HG02884 (cell line): ENCODE measurements around the gene DENND4B.

Experiments
- ATAC-seq: cut with Tn5 transposase; IDR thresholded peaks from one replicate; pipeline ENCODE4 v1.9.1; 2021; ENCODE audit warnings: mild to moderate bottlenecking, moderate library complexity; ENCODE audit not compliant: unreplicated experiment

The DENND4B gene

DNA sequence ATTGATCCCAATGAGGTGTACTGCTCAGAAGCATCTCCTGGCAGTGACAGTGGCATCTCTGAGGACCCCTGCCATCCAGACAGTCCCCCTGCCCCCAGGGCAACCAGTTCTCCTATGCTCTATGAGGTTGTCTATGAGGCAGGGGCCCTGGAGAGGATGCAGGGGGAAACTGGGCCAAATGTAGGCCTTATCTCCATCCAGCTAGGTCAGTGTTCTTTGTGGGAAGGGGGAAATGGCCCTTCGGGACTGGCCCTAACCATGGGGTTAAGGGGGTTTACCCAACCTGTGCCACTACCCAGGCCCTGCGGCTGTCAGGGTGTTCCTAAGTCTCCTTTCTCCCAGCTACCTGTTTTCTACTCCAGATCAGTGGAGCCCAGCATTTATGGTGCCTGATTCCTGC is 22.5 kb upstream of the DENND4B start:
- ATAC-seq = no peak

DNA sequence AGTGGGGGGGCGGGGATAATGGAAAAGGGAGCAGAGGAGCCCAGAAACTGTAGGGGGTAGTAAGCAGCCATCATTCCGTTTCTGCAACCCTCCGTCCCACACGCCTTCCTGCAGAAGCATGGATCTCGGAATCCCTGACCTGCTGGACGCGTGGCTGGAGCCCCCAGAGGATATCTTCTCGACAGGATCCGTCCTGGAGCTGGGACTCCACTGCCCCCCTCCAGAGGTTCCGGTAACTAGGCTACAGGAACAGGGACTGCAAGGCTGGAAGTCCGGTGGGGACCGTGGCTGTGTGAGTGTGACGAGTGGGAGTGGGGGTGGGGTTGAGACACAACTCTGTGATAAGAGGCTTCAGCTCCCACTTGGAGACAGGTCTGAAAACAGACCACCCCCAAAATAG is 21.9 kb upstream of the DENND4B start:
- no peak for ATAC-seq

DNA sequence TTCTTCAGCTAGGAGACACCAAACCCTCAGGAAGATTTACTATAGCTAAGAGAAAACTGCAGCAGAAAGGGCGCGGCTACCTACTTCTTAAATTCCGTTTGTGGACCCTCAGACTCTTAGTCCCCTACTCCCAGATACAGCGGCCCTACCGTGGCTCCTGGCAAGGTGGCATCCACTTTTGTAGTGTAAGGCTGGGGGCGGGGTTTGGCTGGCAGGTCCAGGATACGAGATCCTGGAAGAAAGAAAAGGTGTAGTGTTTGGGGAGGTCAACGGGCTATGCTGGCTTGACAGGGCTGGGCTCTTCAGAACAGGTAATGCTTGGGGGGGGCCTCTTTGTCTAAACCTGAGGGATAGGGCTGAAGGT is 21.5 kb upstream of the DENND4B start:
- no peak for ATAC-seq

DNA sequence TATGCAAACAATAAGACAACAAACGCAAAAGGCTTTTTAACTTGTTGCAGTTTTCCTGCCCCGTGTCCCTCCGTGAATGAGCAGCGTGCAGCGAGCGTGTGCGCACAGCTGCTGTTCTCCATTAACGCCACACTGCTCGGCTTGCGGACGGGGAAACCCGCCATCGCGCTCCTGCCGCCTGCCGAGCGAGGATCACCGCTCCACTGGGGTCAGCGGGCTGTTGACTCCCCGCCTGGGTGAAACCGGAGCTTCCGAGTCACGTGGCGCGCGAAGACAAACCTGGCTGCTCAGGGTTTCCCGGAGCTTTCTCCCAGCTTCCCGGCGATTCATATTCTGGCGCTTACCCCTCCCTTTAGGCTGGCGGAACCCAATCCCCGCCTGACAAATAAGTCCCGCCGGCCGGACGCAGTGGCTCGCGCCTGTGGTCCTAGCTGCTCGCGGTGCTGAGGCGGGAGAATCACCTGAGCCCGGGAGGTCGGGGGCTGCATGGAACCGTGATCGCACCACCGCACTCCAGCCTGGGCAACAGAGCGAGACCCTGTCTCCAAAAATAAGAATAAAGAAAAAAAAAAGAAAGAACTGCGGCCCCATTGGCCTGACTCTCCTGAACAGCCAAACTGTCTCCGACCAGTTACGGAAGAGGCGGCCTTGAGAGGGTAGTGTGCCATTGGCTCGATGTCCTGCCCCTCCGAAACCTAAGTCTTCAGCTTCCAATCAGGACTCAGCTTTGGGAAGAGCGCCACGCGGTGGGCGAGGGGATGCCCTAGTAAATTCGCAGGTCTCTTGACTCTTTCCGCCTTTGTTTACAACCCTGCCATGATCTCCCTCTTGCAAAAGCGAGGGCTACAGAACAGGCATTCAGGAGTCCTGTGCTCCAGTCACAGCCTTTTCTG is 20.8 kb upstream of the DENND4B start, which contains the start of gene CREB3L4:
Gene CREB3L4 (plus strand): TSS at position 796 of the 893 bp plus-strand sequence. CDS start 624 bp downstream, outside the sequence.
- peak; percentile 64 for ATAC-seq

DNA sequence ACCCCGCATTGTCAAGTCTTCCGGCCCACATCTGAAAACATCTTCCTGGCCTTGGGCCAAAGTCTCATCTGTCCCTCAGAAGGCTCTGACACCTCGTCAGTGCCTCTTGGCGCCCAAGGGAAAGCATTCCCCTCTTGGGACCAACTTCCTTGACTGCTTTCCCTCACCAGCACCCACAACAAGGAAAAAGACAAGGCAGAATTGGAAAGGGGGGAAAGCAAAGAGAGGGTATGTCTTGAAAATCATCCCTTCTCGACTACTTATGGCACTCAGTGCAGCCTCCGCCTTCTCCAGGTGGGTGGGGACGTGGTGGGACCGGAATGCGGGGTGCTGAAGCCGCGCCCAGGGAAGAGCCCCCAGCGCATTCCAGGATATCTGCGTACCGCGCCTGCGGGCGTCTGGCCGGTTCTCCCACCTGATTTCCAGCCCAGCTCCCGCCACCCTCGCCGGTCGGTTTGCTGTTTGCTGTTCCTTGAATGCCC is 17.4 kb upstream of the DENND4B start:
- no peak for ATAC-seq

DNA sequence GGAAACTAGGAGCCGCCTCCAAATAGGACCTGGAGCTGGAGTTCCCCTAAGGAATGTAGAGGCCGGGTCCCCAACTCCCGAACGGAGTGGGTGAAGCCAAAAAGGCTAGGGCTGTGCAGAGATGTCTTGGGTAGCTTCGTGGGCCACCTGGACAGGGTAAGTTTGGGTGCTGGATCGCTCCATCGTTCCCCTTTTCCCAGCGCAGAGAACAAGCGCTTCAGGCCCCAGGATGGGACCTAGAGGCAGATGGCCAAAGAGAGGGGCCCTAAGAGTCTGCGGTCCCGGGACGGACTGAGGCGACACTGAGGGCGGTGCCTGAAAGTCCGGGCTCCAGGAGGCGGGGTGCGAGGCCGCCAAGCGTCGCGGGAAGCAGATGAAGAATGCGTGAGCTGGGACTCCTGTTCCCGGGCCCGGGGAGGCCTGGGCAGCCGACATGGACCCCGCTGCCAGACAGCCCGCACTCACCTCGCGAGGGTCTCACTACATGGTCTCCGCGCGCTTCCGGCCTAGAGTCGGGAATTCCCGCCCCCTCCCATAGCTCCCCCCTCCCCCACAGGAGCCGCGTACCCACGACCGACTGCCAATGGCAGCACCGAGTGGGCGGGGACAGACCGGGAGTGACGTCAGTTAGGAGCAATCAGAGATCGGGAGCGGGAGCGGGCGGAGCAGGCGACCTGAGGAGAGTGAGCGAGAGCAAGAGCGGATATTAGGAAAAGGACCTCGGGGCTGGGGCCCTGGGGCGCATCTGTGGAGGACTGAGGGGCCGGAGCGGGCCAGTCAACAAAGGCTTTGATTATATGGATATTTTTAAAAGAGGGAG is 16.7 kb upstream of the DENND4B start, which contains the start of gene SLC39A1:
Gene SLC39A1 (minus strand): TSS at position 508 of the 820 bp plus-strand sequence. CDS start 822 bp downstream, outside the sequence.
- ATAC-seq = no peak

DNA sequence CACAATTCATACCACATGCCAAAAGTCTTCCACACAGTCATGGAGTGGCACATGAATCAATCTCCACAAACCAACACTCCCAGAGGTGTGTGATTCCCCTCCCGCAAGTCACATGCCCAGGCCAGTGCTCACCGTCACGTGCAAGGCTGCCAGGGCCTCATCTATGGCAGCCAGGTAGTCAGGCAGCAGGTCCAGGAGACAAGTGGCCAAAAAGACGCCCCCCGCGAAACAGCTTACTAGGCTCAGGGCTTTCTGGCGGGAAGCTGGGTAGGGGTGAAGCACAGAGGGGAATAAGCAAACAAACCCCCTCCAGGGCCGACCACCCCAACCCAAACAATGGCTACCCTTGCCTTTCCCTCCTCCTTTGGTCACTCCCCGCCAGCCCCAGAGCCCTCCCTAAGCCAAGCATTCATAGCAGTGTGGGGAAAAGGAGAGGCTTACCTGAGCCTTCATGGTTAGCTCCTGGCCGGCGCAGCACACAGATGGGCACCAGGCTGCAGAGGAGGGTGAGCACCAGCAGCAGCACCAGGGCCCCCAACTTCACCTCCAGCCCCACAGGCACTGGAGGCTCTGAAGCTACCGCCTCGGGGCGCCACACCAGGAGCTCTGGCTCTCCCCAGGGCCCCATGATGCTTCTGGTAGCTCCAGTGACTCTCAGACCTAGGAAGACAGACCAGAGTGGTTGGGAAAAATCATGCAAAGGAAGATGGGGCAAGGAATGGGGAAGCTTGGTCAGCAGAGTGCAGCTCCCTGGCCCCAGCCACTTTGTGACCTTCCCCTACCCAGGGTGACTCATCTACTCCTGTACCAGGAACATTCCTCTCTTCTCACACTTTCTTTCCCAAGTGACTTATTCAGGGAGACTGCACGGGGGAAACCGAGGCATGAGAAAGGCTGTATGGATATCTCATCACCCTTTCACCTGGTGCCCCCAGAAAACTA is 15.8 kb upstream of the DENND4B start:
- no peak for ATAC-seq

DNA sequence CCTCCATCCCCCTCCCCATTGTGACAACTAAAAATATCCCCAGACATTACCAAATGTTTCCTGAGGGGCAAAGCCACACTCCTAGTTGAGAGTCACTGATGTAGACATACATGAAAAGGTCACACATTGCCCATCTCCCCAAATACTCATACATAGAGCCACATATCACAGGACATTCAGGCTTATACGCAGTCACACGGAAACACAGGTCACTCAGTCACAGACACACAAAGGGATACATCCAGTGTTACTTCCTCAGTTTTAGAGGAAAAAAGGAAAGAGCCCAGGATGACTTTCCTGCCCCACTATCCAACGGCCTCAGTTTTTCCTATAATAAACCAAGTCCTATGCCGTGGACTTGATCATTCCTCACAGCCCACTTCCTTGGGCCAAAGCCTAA is 14.9 kb upstream of the DENND4B start:
- no peak for ATAC-seq

DNA sequence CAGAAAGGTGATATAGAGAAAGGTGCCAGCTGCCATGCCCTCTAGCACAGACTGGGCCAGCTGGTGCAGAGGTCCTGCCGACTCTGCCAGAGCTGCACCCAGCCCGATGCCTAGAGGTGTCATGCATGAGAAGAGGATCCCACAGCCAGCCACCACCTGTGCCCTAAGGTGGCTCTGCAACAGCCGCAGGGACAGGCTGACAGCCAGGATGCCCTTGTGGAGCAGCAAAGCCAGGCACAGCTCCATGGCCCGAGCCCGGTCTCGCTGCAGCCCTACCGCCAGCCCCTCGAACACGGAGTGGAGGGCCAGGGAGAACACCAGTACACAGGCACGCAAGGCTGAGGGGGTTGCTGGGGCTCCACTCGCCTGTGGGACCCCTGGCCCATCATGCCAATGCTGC is 13.7 kb upstream of the DENND4B start:
- ATAC-seq = no peak

DNA sequence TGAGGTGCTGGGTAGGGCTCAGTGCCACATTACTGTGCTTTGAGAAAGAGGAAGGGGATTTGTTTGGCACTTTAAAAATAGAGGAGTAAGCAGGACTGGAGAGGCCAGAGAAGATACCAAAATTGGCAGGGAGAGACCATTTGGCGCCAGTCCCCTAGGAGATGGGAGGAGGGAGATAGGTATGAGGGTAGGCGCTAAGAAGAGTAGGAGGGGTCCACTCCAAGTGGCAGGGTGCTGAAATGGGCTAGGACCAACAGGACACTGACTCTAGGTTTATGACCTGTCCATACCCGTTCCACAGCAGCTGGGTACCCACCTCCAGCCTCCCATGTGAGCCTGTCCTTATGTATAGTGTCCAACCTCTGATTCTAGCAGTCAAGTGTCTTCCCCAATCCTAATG is 12.9 kb upstream of the DENND4B start:
- no peak for ATAC-seq

DNA sequence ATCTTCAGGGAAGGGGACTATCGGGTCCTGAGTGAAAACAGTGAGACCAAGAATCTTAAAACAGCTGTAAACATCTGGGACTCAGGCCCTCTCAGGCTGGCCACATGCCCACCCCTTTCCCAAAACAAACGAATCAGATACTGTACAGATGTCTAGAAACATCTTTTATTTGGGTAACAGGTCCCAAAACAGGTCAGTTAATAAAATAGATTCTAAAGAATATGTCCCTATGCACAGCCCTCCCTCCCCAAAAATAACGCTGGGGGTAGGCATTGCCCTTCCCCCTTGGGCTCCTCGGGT is 12.4 kb upstream of the DENND4B start:
- ATAC-seq = no peak

DNA sequence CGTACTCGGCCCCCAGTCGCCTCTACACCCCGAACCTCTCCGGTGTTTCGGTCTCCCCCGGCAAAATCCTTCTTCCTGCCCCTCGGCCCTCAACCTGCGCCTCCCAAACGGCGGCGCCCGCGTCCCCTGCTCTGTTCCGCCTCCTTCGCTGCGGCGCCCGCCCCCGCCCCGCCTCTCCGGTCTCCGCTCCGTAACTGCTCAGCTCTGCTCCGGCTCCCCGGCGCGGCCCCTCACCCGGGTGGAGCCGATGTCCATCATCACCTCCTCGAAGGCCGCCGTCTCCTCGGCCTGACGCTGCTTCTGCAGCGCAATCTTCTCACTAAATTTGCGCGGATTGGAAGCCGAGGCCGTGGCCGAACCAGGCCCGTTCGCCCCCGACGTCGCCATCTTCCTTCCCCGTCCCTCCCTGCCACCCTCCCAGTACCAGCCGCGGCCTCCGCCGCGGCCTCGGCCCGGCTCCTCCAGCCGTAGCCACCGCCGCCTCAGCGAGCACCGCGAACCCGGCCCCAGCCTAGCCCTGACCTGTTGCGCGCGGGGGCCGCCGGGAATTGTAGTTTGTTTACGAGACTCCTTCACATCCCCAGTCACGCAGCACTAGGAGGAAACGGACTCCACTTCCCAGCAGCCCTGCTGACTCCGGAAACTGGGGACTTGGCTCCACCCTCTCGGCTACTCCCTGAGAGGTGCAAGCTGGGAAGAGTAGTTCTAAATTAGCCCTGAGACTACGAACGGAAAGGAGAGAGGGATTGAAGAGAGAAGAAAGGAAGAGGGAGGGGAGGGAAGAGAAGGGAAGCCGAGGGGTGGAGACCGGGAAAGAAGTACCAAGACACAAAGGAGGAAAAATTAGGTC is 11.8 kb upstream of the DENND4B start, which contains the start of gene CRTC2:
Gene CRTC2 (minus strand): TSS at position 502 of the 850 bp plus-strand sequence. CDS start 115 bp downstream, at position 387.
- peak; percentile 78 for ATAC-seq

DNA sequence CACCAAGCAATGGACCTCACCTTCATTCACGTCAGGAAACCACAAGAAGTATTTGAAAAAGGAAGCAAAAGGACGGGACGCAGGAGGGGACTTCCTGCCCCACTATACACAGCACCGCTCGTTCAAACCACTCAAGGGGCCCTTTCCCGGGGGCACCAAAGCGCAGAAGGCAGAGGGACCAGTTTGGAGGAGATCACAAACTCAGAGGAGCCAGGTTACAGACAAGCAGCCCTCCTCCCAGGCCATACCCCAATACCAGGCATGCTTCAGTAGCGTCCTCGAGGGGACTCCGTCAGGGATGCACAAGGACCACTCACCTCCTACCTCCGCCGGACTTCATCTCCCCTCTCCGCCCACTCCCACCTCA is 11.2 kb upstream of the DENND4B start:
- ATAC-seq = peak; percentile 14

DNA sequence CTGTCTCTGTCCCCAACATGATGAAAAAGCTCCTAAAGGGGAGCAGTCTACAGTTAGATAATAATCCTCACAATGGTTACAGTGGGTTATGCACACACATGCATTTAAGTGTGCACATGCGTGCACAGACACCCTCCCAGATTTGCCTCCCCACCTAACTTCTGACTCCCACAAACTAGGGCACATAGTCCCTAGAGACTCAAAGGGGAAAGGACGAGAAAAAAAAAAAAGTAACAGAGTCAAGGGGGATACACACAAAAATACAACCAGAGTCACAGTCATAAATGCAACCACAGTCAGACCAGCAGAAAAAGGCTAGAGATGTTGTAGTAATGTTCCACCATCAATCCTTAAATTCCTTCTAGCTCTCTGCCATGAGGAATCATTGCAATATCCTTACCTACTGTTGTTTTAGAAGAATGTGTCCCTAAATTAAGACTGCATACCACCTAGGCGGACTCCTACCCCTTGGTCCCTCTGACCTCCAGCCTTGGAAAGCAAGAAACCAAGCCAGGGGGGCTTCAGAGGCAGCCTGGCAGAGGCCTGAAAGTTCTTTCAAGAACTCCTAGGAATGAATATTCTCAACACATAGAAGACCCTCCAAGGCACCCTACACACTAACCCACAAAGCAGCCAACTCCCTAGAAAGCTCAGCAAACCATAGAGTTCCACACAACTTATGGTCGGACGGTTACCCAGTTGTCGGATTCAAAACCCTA is 10.6 kb upstream of the DENND4B start:
- no peak for ATAC-seq

DNA sequence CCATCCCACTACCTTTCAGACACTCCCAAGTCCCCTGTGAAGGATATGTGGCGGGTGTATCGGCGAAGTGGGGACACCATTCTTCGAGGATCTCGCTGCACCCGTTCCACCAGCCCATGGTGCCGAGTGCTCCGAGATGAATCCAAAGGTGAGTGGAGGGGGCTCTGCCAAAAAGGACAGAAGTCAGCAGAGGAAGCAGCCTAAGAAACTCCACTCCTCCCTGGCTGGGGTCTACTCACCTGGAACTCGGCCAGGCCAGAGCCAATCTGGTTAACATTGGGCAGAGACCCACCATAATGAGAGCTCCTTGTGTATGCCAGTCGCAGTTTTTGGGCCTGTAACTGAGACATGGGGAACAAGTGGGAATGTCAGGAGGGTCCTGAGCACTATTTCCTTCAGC is 8.3 kb upstream of the DENND4B start:
- ATAC-seq = no peak

DNA sequence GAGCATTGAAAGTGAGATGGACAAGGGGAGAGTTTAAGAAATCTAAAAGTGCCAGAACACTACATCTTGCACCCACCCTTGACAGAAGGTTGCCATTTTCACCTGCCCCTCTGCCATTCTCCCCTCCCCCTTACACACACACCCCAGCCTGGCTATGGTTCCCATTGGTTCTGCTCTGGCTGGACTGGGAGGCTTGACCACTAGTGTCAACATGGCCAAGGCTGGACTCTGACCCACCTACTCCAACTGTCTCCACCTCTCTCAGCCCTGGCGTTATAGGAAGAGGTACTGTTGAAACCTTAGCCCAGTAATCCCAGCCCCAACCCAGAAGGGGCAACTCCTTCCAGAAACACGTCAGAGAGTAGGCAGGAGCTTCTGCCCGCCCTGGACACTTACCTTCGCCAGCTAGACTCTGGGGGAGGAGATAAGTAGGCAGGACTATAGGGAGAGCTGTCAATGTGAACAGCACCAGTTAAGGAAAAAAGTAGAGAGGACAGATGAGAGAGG is 7.4 kb upstream of the DENND4B start:
- ATAC-seq = no peak

DNA sequence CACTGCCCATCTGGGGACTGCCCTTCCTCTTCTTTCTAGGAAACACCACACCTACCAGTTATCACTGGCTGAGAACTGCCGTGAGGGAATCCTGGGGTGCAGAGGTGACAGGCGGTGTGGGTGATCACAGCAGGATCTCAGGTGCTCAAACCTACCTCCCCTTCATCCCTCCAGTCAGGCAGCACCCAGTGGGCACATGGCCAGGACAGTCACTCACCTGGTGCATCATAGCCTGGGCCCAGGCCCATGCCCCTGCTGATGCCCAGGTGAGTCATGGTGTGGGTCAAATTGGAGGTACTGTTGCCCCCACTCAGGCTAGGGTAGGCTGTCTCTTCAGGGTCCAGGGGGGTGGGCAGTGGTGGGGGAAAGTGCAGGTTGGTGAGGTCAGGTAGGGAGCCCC is 5.3 kb upstream of the DENND4B start:
- no peak for ATAC-seq

DNA sequence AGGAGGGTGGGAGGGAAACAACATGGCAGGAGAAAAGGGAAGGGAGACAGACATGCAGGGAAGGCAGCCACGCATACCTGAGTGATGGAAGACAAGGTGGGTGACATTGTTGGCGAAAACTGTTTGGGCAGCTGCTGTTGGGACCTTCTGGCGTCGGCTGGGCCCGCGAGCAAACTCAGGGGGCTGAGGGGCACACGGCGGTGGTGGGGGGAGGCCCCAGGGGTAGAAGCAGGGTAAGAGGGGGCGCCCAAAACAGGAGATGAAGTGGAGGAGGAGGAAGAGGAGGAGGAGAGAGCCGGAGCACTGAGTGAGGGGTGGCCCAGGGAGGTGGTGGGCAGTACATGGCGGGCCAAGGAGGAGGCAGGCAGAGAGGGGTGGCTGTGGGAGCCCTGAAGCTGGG is 4.7 kb upstream of the DENND4B start:
- no peak for ATAC-seq
